HG03469 (cell line): Measurements from ENCODE around the gene SLC26A2.
"Not testable (repeated sequence)": the region's sequence is repeated elsewhere in the genome, so short reads cannot be mapped to it uniquely, and the experiment has no call there.

ENCODE experiments used
- ATAC-seq: cut with Tn5 transposase; IDR thresholded peaks from one replicate; pipeline ENCODE4 v1.9.1; 2021; ENCODE audit warnings: mild to moderate bottlenecking, moderate library complexity, moderate number of reproducible peaks; ENCODE audit not compliant: unreplicated experiment

The SLC26A2 gene

GRCh38 chr5:149936700-149937091, 23.9 kb upstream of the SLC26A2 start:
- no peak for ATAC-seq

DNA sequence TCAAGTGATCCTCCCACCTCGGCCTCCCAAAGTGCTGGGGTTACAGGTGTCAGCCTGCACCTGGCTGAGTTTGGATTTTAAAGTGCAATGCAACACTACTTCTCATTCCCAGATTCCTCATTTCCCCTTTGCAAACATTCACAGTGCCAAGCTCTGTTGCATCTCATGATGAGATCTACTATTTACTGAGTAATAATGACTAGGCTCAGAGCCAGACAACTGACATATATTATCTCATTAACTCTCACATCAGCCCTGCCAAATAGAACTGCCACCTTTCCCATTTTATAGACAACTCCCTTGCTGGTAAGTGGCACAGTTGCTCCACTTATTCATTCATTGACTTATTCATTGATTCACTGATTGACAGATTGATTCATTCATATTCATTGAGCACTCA, 22.9 kb upstream of the SLC26A2 start:
- no peak for ATAC-seq

DNA sequence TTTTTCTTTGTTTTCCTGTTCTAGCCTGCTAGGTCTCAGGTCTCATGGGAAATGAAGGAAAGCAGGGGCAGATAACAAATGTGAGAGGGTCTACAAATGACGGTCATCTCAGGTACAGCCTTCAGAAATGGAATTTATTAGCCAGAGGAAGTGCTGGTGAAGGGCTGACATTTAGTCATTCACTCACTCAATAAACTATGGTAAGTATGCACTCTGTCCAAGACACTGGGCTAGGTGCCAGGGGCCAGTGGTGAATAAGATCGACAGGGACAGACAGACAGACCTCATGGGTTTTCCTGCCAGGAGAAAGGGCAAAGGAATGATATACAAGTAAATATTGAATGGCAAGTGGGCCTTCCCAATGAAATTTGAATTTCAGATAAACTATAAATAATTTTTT, 22.3 kb upstream of the SLC26A2 start:
- ATAC-seq = no peak

GRCh38 chr5:149938791-149939358, 21.7 kb upstream of the SLC26A2 start:
- no peak for ATAC-seq

GRCh38 chr5:149939546-149939945, 21.0 kb upstream of the SLC26A2 start:
- no peak for ATAC-seq

DNA sequence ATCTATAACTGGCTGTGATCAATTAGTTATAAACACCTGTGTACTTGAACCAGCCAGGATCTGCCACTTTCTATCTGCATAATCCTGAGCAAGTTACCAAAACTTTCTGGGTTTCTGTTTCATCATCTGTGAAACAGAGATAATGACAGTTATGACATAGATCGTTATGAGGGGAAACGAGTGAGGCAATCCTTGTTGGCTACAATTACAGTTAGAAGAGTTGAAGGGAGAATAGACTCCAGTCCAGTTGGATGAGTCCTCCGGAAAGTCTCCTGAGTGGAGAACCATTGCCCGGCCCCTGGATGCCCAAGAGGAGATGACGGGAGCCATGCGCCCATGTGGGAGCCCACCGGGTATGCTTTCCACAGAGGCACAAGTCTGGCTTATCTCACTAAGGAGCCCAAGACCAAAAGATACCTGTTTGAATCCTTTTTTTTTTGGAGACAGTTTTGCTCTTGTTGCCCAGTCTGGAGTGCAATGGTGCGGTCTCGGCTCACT, 20.4 kb upstream of the SLC26A2 start:
- no peak for ATAC-seq

DNA sequence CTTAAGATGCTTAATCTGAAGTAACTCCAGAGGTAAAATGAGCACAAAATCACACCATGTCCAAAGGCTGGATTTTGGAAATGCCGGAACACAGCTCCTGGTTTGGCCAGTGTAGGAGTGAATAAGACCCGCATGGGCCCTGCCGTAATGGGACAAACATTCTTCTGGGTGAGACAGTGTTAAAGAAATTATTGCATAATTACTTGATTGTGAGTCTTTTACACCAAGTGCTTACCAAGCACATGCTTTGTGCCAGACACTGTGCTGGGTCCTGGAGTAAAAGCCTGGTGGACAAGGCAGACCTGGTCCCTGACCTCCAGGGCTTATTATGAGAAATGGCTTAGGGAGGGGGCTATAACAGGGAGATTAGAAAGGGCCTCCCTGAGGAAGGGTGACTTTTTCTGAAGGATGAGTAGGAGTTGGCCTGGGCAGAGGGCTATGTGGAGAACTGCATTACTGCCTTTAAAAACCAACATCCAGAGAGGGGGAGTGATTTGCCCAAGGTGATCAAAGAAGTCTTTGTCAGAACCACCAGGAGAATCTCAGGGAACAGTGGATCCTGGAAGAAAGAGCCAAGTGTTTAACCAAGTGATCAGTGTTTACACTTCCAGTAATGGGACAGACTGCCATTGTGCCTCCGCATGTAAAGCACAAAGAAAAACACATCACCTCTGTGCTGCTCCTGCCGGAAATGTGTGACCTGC, 19.5 kb upstream of the SLC26A2 start:
- ATAC-seq = no peak

- no peak for ATAC-seq
These were observed 18.8 kb upstream of the SLC26A2 start for GRCh38 chr5:149941795-149942194.

GRCh38 chr5:149942199-149942598, 18.4 kb upstream of the SLC26A2 start:
- ATAC-seq = no peak

DNA sequence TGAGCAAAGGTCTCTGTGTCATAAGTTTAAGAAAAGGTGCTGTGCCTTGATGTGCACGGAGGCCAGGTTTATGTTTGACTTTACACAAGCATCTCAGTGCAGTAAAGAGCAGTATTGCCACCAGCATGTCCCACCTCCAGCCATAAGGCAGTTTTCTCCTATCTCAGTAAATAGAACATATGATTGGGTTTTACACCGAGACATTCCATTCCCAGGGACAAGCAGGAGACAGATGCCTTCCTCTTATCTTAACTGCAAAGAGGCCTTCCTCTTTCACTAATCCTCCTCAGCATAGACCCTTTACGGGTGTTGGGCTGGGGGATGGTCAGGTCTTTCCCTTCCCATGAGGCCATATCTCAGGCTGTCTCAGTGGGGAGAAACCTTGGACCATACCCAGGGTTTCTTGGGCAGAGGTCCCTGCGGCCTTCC, 17.8 kb upstream of the SLC26A2 start:
- ATAC-seq = not testable (repeated sequence)

GRCh38 chr5:149943177-149943949, 17.2 kb upstream of the SLC26A2 start:
- ATAC-seq = not testable (repeated sequence)

GRCh38 chr5:149944666-149945065, 15.9 kb upstream of the SLC26A2 start, which contains the start of gene PDE6A:
TSS of gene PDE6A (minus strand) at chr5:149944793. CDS start at chr5:149944673, 120 bp downstream.
- no peak for ATAC-seq

DNA sequence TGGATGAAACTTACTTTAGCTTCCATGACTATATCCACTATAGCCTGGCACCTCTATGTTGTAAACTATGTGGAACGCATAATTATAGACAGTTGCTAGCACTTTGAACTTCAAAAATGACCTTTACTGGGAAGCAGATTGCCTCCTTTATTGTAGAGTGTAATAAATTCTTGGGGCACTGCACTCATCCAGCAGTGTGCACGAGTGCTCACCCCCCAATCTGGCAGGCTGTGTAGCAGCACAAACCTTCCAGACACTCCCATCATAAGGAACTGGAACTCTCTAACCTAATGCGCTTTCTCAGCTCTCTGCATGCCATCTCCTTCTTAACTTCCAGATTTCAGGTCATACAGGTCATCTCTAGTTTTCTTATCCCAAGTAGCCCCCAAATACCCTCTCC, 14.4 kb upstream of the SLC26A2 start:
- no peak for ATAC-seq

- no peak for ATAC-seq
These were observed 11.6 kb upstream of the SLC26A2 start for GRCh38 chr5:149948993-149949392.

GRCh38 chr5:149951138-149951749, 9.3 kb upstream of the SLC26A2 start:
- no peak for ATAC-seq

DNA sequence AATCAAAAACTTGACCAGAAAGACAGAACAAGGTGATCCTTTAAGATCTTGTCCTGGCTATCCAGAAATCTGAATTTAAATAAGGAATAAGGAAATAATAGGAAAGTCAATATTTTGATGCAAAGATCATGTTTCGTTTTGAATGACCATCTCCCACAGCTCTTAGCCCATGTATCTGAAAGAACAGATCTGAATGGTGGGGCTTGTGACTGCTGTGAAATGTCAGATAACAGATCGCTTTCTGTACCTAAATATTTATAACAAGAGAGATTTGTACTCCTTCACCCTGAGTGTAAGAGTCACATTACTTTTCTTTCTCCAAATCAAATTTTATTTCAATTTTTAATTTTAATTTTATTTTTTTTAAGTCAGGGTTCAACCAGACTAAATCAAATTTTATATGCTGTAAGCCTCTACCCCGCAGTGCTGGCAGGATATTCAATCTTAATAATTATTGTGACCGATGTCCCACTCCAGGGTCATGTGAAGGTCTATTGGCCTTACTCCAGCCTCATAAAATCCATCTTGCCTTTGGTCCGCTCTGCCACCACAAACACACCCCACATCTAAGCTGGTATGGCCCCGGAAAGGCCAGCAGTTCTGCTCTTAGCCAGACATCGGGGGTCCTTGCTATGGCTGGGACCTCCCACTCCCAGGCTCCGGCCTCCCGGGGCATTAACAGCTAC, 7.0 kb upstream of the SLC26A2 start:
- no peak for ATAC-seq

DNA sequence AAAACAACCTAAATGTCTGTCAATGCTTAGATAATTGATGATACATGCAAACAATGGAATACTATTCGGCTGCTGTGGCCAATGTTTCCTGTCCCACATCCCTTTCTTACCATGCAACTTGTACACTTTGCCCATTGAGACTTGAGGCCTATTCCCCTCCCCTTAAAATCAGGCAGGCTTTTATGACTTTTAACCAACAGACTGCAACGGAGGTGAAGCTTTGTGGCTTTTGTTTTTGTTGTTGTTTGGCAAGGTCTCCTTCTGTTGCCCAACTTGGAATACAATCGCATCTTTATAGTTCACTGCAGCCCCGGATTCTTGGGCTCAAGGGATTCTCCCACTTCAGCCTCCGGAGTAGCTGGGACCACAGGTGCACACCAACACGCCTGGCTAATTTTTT, 5.8 kb upstream of the SLC26A2 start:
- ATAC-seq = no peak

DNA sequence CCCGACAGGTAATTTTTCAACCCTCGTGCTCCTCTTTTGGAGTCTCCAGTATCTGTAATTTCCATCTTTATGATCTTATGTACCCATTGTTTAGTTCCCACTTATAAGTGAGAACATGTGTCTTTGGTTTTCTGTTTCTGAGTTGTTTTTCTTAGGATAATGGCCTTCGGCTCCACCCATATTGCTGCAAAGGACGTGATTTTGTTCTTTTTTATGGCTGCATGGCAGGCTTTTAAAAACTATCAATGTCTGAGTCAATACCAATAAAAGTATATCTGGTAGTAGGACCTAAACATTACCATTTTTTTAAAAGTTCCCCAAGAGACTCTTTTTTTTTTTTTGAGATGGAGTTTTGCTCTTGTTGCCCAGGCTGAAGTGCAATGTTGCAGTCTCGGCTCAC, 3.9 kb upstream of the SLC26A2 start:
- no peak for ATAC-seq

DNA sequence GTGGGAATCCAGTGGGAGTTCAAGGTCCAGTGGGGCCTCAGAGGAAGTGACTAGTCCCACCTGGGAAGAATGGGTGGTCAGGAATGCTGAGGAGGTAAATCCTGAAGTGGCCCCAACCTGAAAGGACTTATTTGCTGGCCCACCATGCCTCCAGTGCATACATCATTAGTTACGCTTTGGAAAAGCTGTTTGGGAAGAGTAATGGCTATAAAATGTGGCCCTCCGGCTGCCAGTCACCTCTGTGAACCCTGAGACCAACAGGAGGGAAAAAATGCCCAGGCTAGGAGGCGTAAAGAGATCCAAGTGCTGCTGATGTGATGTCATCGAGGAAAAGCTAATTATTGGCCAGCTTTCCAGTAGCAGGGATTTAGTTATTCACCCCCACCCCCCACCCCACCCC, 2.7 kb upstream of the SLC26A2 start:
- ATAC-seq = no peak

DNA sequence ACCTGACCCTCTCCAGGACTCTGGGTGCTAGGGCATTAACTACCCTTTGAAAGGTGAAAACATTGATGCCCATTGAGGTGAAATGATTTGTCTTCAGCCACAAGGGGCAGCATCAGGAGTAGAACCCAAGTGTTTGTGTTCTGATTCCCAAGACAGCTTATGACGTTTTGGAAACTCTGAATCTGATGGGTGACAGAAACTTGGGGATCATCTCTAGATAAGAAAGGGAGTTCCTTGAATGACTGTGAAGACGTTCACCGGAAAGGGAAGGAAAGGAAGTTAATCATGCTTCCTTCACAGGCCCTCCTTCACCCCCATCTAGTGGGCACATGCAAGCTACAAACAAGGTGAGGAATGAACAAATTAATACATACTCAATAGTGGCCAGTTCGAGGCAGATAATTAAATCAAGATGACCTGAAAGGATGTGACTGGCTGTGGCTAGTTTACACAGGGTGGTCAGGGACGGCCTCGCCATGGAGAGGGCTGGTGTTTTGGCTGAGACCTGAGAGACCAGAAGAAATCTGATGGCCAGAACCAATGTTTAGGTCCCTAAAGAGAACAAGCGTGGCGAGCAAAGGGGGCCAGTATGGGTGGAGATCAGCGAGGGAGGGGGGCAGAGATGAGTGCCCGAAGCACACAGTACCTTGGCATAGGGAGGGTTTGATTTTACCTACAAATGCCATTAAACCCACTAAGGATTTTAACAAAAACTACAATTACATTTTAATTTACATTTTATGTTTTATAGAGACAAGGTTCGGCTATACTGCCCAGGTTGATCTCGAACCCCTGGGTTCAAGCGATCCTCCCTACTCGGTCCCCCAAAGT, 937 bp upstream of the SLC26A2 start:
- ATAC-seq = no peak
